RPMI7951 (cell line): ENCODE data around the gene PTK6. TPM values are rescaled to one million over a fixed set of nuclear protein-coding genes. Genes with fewer than 3 reads are reported as not detected.

Experiments used
- DNase-seq: peaks from one replicate; pipeline ENCODE4 v3.0.0-alpha.2; 2012; ENCODE audit warnings: low read depth
- total RNA-seq: library from RNA; depleted of rRNA; stranded (reverse); fragments of >200 nt; shearing (Covaris generic); gene quantifications from 2 replicates; pipeline ENCODE4 v1.2.3, GENCODE V29; 2014

The PTK6 gene
- total RNA-seq, 1 experiment from 2014 or later: 0.48 TPM

DNA sequence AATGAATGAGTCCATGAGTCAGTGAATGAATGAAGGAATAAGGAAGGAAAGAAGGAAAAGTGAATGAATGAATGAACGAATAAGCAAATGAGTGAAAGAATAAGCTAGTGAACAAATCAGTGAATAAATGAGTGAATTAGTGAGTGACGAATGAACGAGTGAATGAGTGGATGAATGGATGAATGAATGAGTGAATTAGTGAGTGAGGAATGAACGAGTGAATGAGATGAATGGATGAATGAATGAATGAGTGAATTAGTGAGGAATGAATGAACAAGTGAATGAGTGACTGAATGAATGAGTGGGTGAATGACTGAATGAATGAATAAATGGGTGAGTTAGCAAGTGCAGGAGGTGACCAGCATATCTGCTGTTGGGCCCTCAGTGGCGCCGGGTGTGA lies 6.6 kb upstream of the PTK6 start:
- no peak for DNase-seq

DNA sequence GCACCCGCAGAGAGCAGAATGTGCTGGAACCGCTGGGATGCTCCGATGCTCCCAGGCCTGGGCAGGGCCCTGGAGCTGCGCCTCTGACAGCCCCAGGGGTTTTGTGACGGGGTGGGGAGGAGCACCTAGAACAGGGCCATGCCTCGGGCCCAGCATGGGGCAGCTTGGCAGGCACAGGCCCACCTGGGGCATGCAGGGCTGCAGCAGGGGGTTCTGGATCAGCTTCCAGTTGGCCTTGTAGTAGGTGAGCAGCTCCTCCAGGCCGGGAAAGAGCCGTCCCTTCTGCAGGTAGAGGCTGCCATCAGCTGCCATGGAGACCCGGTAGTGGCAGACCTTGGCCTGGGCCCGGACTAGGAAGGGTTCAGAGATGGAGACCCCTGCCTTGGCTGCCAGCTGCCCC lies 6.0 kb upstream of the PTK6 start:
- DNase-seq: no peak

DNA sequence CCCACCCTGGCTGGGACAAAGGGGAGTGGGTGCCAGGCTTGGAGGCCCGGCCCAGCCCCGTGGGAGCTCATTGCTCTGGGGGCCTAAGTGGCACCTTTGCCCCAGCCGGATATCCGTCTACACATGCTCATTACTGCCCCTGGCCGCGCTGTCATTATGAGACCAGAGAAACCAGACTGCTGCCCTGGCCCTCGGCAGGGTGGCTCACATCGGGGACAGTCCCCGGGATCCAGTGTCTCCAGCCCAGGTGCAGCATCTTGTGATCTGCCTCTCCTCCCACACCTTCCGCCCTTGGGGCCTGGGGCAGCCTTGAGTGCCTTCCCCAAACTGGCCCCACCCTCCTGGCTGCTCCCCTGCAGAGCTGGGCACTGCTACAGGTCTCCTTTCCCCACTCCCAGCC lies 5.5 kb upstream of the PTK6 start:
- no peak for DNase-seq

DNA sequence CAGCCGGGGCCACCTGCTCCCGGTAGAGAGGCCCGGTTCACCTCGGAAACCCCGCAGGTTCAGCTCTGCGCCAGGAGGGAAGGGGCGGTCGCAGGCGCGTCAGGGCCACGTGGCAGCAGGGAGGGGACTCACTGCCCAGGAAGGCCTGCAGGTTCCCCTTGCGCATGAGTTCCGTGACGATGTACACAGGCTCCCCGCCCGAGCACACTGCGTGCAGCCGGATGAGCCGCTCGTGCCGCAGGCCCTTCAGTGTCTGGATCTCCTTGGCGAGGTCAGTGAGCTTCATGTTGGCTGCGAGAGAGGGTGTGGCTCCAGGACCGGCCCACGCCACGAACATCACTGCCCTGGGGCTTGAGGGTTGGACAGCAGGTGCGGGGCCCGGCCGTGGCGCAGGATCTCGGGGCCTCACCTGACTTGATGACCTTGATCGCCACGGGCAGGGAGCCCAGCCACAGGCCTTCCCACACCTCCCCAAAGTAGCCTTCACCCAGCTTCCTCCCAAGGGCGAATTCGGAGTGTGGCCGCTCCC lies 4.9 kb upstream of the PTK6 start:
- no peak for DNase-seq

DNA sequence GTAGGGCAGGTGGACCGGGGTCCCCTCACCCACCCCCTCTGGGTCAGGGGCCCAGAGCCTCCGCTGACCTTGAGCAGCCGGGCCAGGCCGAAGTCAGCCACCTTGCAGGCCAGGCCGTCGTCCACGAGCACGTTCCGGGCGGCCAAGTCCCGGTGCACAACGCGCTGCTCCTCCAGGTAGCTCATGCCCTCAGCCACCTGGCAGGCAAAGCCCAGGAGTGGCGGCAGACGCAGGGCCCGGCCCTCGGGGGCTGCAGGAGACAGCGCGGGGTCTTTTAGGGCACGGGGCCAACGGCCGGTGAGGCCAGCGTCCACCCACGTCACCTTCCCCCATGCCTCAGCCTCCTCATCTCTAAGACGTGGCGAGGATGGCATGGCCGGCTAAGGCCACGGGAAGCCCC lies 4.2 kb upstream of the PTK6 start:
- DNase-seq: no peak

DNA sequence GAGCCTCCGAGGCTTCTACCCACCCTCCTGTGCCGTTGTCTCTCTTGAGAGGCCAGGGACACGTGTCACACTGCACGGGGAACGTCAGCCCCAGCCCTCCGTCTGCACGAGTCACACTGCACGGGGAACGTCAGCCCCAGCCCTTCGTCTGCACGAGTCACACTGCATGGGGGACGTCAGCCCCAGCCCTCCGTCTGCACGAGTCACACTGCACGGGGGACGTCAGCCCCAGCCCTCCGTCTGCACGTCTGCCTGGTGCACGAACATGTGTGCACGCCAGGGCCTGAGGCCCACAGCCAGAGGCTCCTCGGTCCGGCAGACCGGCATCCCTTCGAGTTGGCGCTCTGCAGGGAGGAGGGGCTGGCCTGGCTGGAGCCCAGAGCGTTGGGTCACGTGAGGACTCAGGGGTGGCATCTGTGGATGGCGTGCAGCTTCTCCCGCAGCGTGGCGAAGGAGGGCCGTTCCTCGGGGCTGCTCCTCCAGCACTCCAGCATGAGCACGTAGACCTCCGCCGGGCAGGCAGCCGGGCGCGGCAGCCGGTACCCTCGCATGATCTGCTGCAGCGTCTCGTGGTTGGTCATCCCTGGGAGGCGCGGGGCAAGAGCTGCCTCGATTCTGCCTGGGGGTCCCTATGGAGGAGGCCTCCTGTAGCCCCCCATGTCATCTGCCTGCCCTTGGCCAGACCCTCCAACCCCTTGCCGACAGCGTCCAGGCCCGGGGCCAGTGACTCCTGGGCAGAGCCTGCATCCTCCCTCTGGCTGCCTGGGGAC lies 3.4 kb upstream of the PTK6 start:
- peak; percentile 80 for DNase-seq

DNA sequence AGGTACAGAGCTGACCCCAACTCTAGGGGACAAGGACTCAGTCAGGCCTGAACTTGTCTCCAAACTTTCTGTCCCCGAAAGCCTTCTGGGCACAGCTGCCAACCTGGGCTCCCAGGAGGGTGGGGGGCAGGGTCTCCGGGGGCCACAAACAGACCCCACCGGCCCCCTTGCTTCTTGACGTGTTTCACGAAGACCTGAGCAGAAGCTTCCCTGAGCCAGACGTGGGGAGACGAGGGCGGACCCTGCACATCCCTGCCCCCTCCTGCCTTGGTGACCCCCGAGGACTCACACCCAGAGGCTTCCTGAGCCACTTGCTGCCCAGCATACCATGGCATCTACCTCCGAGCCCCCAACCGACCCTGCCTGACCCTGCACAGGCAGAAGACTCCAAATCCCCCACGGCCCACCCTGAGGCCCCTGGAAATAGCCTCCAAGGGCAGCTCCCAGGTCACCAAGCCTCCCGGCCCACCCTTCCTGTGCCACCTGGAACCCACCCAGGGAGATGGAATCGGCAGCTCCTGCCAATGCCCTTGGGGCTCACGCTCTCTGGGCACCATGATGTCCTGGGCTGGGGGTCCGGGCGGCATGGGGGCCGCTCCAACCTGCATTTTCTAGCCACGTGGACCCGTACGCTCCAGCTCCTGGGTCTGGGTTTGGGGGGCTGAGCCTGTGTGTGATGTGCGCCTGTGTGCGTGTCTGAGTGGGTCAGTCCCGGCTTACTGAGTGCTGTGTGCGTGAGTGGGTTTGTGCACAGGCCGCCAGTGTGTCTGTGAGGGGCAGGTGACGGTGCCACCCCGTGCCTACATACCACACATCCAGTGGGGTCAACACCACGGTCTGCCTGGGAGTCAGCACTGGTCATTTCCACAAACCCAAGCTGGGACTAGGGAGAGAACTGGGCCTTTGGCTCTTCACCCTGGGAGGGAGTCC lies 2.5 kb upstream of the PTK6 start:
- DNase-seq: no peak

DNA sequence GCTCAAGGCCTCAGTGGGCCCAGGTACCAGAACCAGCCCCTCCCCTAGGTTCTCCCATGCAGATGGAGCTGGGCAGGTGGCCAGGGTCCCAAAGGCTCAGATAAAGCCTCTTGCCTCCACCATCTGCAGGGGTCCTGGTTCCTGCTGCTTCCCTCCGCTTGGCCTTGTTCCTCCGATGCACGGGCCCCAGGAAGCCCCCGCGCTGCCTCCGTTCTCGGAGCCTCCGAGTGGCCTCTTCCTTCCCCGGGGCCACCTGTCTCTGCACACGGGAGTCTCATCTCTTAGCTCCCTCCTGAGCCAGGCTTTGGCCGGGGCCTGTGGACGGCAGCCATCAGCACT lies 1.9 kb upstream of the PTK6 start:
- no peak for DNase-seq

DNA sequence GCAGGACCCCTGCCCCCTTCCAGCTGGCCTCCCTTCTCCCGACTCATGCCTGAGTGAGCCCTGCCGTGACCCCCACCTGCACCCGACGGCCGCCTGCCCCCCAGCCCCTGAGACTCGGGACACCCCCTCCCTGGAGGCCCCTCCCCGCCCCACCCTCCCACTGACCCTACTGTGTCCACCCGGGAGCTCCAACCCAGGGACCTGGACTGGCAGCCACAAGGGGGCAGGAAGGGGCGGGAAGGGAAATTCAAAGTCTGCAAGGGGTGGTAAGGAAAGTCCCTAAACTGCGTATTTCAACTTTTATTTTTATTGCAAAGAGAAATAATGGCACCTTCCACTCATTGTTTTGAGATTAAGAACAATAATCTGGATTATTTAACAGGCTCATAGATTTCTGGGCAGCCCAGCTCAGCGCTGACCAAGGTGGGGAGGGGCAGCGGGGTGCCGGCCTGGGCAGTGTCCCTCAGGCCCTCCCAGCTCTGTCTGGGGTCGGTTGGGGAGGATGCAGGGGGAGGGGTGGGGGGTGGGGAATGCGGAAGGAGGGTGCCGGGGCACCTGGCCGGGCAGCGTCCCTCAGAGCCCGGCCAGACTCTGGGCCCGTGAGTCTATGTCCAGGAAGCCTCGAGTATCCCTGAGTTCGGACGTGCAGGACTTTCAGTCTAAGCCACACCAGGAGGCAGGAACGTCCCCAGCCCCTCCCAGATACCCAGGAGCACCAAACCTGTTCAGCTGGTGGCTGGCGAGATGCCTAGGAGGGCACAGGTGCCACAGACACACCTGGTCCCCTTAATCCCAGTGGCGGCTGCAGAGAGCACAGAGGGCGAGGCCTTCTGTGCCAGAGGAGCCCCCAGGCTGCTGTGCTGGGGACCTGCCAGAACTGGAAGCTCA lies 1.3 kb upstream of the PTK6 start:
- no peak for DNase-seq

DNA sequence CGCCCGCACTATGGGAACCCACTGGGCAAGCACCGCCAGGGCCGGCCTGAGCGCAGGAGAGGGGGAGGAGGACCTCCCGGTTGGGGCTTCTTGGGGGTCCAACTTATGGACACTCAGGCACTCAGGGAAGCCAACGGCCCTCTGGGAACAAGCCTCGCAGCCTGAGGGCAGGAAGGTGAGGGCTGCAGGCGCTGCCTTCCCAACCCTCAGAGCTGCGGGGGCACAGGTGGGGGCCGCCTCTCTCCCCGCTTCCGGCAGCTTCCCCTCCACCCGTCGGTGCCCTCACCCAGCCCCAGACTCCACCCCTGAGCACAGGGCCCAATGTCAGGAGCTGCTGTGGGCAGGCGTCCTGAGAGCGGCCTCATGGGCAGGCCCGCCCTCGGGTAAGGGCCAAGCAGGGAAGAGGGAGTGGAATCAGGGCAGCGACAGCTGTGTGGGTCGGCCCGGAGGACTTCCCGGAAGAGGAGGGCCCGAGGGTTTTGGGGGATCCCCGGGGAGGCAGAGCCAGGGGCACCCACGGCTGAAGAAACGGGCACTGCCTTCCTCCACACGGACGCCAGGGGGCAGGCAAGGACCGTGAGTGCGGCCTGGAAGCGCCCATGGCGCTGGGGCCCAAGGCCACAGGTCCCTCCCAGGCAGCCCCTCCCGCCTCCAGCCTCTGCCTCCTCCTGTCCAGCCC lies 488 bp upstream of the PTK6 start:
- peak; percentile 92 for DNase-seq

DNA sequence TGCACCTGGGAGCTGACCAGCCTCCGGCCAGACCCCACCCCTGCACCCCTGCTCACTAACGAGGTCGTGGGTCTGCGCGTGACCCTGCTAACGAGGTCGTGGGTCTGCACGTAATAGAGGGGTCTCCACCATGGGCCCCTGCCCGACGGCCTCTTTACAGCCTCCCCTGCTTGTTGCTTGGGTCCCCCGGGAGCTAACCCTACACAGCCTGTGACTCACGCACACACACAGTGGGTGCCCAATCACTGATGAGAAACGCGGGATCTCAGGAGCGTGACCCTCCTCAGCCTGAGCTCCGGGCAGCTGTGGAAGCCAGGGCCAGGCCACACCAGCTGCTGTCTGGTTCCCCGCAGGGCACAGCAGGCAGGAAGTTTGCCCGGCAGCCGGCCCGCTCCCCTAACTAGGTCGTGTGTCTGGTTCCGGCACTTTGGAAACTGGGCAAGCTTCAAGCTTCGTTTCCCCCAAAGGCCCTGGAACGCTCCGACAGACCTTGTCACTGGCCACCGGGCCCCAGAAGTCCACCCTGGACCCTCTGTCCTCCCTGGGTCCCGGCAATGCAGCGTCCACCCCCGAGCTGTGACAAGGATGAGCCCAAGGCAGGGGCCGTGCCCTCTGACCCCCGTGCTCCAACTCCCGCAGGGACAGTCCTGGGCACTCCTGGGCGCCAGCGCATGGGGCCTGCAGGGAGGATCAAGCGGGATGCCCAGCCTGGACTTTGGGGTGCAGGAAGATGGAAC lies 767 bp downstream of the PTK6 start:
- DNase-seq: peak; percentile 96

DNA sequence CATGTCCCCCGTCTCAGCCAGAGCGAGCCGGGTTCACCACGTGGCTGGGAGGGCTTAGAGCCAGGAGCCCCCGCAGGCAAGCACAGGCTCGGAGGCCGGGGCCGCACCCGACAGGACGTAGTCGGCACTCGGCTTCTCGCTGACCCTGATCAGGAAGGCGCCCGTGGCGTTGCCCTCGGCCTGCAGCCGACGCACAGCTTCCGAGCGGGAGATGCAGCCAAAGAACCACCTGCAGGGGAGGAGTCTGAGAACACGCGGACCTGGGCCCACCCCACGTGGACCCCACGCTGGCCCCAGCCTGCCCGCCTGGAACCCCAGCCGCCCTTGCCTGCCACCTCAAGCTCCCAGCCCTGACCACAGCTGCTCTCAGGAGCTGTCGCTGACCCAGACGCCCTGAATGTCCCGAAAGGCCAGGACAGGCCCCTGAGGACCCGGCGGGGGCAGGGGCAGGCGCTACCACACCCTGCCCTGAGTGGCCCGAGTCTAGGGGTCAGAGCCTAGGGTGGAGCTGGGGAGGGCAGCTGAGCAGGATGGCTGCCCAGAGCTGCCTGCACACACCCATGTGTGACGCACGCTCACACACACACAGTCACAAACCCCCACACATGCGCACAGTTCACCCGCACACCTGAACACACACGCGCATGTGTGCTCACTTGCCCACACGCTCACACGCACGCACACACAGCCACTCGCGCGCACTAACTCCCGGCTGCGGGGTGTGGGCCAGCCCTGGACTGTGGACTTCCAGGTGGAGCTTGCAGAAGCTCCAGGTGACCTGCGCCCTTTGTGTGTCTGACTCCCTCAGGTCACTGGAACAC lies 2.1 kb downstream of the PTK6 start:
- DNase-seq: peak; percentile 57

DNA sequence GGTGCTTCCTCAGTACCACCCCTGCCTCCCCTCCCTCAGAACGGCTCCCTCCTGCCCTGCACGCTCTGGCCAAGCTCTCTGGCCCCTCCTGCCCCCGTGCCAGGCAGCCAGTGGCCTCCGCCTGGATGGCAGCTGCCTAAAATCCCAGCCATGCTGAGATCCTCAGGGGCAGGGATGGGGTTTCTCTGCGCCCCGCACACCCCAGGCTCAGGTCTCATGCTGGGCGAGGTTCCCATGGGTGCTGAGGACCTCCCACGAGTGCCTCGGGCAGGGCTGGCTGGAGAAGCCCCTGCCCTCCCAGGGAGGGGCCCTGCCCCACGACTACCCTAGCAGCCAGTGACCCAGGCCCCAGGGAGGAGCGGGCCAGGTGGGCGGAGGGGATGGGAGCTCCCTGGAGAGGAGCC lies 2.7 kb downstream of the PTK6 start:
- DNase-seq: no peak

DNA sequence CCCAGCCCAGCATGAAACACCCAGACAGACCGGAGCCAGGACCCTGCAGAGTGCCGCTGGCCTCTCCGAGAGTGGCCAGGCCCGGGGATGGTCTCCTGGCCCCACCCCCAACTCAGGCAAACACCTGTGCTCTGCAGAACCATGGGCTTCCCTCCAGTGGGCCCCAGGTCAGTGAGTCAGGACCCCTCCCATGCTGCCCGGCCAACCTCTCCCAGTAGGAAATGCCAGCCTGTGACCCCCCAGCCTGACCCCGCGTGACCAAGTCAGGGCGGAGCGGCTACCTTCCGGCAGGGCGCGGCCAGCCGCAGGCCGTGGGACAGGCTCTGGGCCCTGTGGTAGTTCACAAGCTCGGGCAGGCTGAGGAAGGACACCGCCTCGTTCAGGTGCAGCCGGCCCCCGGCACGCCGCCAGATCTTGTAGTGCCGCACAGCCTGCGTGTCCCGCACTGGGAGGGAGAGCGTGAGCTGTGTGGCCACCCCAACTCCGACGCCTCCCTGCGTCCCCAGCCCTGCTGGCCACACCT lies 3.2 kb downstream of the PTK6 start:
- no peak for DNase-seq

DNA sequence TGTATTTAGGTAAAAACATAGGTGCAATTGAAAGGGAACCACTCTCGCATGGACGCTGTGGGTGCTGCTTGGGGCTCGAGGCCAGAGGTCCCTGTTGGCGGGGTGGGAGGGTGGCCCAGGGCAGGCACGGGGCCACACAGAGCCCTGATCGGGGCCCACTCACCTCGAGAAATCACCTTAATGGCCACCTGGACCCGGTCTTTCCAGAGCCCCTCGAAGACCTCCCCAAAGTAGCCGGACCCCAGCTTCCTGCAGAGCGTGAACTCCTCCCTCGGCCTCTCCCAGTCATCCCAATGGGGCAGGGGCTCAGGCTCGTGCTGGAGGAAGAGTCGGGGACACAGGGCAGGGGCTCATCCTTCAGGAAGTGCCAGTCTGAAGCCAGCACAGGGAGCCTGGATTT lies 3.8 kb downstream of the PTK6 start:
- no peak for DNase-seq

DNA sequence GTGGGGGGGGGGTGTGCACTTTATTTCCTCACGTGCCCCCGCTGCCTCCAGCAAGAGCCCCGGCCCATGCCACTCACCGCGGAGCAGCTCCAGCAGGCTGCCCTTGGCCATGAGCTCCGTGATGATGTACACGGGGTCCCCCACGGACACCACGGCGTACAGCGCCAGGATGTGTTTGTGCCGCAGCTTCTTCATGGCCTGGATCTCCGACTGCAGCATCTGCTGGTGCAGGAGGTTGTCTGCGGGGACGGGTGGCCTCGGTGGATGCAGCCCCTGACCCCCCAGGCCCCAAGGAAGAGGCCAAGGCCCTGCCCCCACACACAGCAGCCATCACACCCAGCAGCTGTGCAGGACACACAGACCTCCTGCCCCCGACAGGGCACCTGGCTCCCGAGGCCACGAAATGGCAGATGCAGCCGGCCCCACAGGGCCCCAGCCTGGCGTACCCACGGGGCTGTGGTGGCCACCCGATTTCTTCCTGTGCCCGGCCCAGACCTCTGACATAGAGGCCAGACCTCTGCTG lies 4.7 kb downstream of the PTK6 start:
- DNase-seq: no peak

DNA sequence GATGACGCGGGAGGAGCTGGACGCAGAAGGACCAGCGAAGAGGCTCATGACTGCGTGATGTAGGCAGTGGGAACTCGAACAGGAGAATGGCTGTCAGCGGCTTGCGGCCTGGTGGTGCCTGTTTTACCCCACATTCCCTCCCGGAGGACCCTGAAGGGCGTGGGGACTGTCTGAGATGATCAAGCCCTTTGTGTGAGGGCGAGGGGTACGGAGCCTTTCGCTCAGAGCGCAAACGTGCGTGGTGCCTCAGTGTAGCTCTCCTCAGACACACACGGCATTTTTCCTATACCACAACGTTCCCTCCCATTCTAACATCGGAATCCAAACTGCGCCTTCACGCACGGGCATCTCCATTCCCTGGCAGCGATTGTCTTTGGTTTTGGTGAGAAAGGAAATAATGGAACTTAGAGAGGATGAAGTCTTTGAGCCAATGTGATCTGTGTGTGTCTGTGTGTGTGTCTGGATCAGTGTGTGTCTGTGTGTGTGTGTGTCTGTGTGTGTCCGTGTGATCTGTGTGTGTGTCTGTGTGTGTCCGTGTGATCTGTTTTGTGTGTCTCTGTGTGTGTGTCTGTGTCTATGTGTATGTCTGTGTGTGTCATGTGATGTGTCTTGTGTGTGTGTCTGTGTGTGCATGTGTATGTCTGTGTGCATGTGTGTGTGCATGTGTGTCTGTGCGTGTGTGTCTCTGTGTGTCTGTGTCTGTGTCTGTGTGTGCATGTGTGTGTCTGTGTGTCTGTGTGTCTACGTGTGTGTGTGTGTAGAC lies 5.3 kb downstream of the PTK6 start:
- no peak for DNase-seq

DNA sequence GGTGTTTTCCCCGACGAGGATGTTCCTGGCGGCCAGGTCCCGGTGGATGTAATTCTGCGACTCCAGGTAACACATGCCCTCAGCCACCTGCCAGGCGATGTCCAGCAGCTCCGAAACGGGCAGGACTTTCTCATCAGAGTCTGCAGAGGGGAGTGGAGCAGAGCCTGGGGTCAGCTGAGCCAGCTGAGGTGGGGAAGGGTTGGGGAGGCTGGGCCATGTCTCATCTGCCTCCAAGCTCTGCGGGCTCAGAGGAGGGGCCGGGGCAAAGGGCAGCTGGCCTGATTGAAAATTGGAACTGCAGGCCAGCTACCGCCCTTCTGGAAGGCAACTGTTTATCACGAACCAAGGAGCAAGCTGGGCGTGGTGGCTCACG lies 6.4 kb downstream of the PTK6 start:
- DNase-seq: no peak
